ENCODE measurements around the gene ROBO2.

The ROBO2 gene

GRCh38 chr3:77541203-77541922 is 501.5 kb downstream of the ROBO2 start:
- 94% methylated on average over 2 of the region's 4 CpGs for WGBS (ENCODE audit: insufficient coverage)
- POLR2A ChIA-PET = no interaction called here
- no peak for DNase-seq
- H3K4me1 ChIP-seq (ENCODE audit: control extremely low read depth in 1 of 4, control insufficient read depth in 4 of 4, insufficient read depth in 4 of 4, low read length in 3 of 4) = no peaks in the 10 kb centered on the region
- CTCF ChIA-PET = no interaction called here
- no peaks in the 10 kb centered on the region for H3K36me3 ChIP-seq (ENCODE audit: control insufficient read depth in 4 of 4, insufficient read depth in 4 of 4, low read length in 3 of 4)
- no peaks in the 10 kb centered on the region for H3K27me3 ChIP-seq (replicated peaks in 2 of 5; ENCODE audit: control insufficient read depth in 4 of 5, insufficient read depth in 5 of 5, low read length in 4 of 5)
- H3K9me3 ChIP-seq (ENCODE audit: control extremely low read depth in 1 of 5, control insufficient read depth in 4 of 5, insufficient read depth in 2 of 5, low read depth in 1 of 5, low read length in 4 of 5) = peaks cover 0 to 2% (median 0%) of the 10 kb centered on the region in 5 experiments
- H3K27ac ChIP-seq (ENCODE audit: insufficient read depth in 1 of 2, low read depth in 1 of 2, low read length in 2 of 2, poor library complexity in 1 of 2, severe bottlenecking in 2 of 2) = no peak overlapping the region
- no peak overlapping the region for H3K4me3 ChIP-seq (ENCODE audit: control insufficient read depth in 1 of 7, extremely low read depth in 1 of 7, insufficient read depth in 4 of 7, low read depth in 2 of 7, low read length in 6 of 7)

- no peak overlapping the region for H3K4me3 ChIP-seq (ENCODE audit: control insufficient read depth in 1 of 7, extremely low read depth in 1 of 7, insufficient read depth in 4 of 7, low read depth in 2 of 7, low read length in 6 of 7)
- no peaks in the 10 kb centered on the region for H3K4me1 ChIP-seq (ENCODE audit: control extremely low read depth in 1 of 4, control insufficient read depth in 4 of 4, insufficient read depth in 4 of 4, low read length in 3 of 4)
- DNase-seq = no peak
- ChIA-PET CTCF (no interaction called here), POLR2A (no interaction called here)
- H3K27me3 ChIP-seq (replicated peaks in 2 of 5; ENCODE audit: control insufficient read depth in 4 of 5, insufficient read depth in 5 of 5, low read length in 4 of 5) = no peaks in the 10 kb centered on the region
- WGBS (ENCODE audit: insufficient coverage) = 88% methylated on average over 2 of the region's 3 CpGs
- no peak overlapping the region for H3K27ac ChIP-seq (ENCODE audit: insufficient read depth in 1 of 2, low read depth in 1 of 2, low read length in 2 of 2, poor library complexity in 1 of 2, severe bottlenecking in 2 of 2)
- H3K9me3 ChIP-seq (ENCODE audit: control extremely low read depth in 1 of 5, control insufficient read depth in 4 of 5, insufficient read depth in 2 of 5, low read depth in 1 of 5, low read length in 4 of 5) = peaks cover 0 to 2% (median 0%) of the 10 kb centered on the region in 5 experiments
- no peaks in the 10 kb centered on the region for H3K36me3 ChIP-seq (ENCODE audit: control insufficient read depth in 4 of 4, insufficient read depth in 4 of 4, low read length in 3 of 4)
These were observed 506.3 kb downstream of the ROBO2 start for GRCh38 chr3:77546246-77546645.

DNA sequence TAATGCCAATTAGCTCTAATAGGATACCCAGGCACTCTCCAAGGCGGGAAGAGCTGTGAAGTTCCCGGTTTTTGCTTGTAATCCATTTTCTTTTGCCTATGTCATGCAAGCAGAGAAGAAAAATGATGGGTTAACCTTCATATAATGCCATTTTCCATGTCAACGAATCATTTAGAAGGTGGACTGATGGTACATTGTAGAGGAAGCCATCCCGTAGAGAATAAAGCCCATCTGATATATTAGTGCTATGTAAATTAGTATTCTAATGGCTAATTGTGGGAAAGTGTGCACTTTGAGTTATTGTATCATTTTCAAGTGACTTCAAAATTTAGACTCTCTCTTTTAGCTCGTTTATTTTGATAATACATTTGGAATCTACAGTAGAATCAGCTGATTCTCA is 509.1 kb downstream of the ROBO2 start:
- no peak overlapping the region for H3K27ac ChIP-seq (ENCODE audit: insufficient read depth in 1 of 2, low read depth in 1 of 2, low read length in 2 of 2, poor library complexity in 1 of 2, severe bottlenecking in 2 of 2)
- 94% methylated on average over 4 of the region's 5 CpGs for WGBS (ENCODE audit: insufficient coverage)
- POLR2A ChIA-PET = no interaction called here
- no peaks in the 10 kb centered on the region for H3K27me3 ChIP-seq (replicated peaks in 2 of 5; ENCODE audit: control insufficient read depth in 4 of 5, insufficient read depth in 5 of 5, low read length in 4 of 5)
- CTCF ChIA-PET = no interaction called here
- no peak for DNase-seq
- H3K36me3 ChIP-seq (ENCODE audit: control insufficient read depth in 4 of 4, insufficient read depth in 4 of 4, low read length in 3 of 4) = no peaks in the 10 kb centered on the region
- H3K9me3 ChIP-seq (ENCODE audit: control extremely low read depth in 1 of 5, control insufficient read depth in 4 of 5, insufficient read depth in 2 of 5, low read depth in 1 of 5, low read length in 4 of 5) = peaks cover 0 to 2% (median 0%) of the 10 kb centered on the region in 5 experiments
- no peaks in the 10 kb centered on the region for H3K4me1 ChIP-seq (ENCODE audit: control extremely low read depth in 1 of 4, control insufficient read depth in 4 of 4, insufficient read depth in 4 of 4, low read length in 3 of 4)
- no peak overlapping the region for H3K4me3 ChIP-seq (ENCODE audit: control insufficient read depth in 1 of 7, extremely low read depth in 1 of 7, insufficient read depth in 4 of 7, low read depth in 2 of 7, low read length in 6 of 7)

GRCh38 chr3:77553240-77553639 is 513.3 kb downstream of the ROBO2 start:
- 80% methylated on average over 1 of the region's 1 CpG for WGBS (ENCODE audit: insufficient coverage)
- ChIA-PET POLR2A (no interaction called here), CTCF (no interaction called here)

GRCh38 chr3:77562089-77562488 is 522.2 kb downstream of the ROBO2 start:
- Histone ChIP-seq H3K4me1 (ENCODE audit: control extremely low read depth in 1 of 4, control insufficient read depth in 4 of 4, insufficient read depth in 4 of 4, low read length in 3 of 4) (no peaks in the 10 kb centered on the region), H3K36me3 (ENCODE audit: control insufficient read depth in 4 of 4, insufficient read depth in 4 of 4, low read length in 3 of 4) (no peaks in the 10 kb centered on the region), H3K27ac (ENCODE audit: insufficient read depth in 1 of 2, low read depth in 1 of 2, low read length in 2 of 2, poor library complexity in 1 of 2, severe bottlenecking in 2 of 2) (no peak overlapping the region), H3K27me3 (replicated peaks in 2 of 5; ENCODE audit: control insufficient read depth in 4 of 5, insufficient read depth in 5 of 5, low read length in 4 of 5) (no peaks in the 10 kb centered on the region), H3K4me3 (ENCODE audit: control insufficient read depth in 1 of 7, extremely low read depth in 1 of 7, insufficient read depth in 4 of 7, low read depth in 2 of 7, low read length in 6 of 7) (no peak overlapping the region), H3K9me3 (ENCODE audit: control extremely low read depth in 1 of 5, control insufficient read depth in 4 of 5, insufficient read depth in 2 of 5, low read depth in 1 of 5, low read length in 4 of 5) (no peaks in the 10 kb centered on the region)
- ChIA-PET POLR2A (no interaction called here), CTCF (no interaction called here)
- DNase-seq = no peak
- WGBS (ENCODE audit: insufficient coverage) = no CpG with 5 or more reads among the region's 2 CpGs

More at GRCh38 chr3:77553240-77553639, 513.3 kb downstream of the ROBO2 start:
- H3K4me1 ChIP-seq (ENCODE audit: control extremely low read depth in 1 of 4, control insufficient read depth in 4 of 4, insufficient read depth in 4 of 4, low read length in 3 of 4) = no peaks in the 10 kb centered on the region
- H3K27ac ChIP-seq (ENCODE audit: insufficient read depth in 1 of 2, low read depth in 1 of 2, low read length in 2 of 2, poor library complexity in 1 of 2, severe bottlenecking in 2 of 2) = no peak overlapping the region
- no peak for DNase-seq
- H3K36me3 ChIP-seq (ENCODE audit: control insufficient read depth in 4 of 4, insufficient read depth in 4 of 4, low read length in 3 of 4) = no peaks in the 10 kb centered on the region
- no peaks in the 10 kb centered on the region for H3K9me3 ChIP-seq (ENCODE audit: control extremely low read depth in 1 of 5, control insufficient read depth in 4 of 5, insufficient read depth in 2 of 5, low read depth in 1 of 5, low read length in 4 of 5)
- no peaks in the 10 kb centered on the region for H3K27me3 ChIP-seq (replicated peaks in 2 of 5; ENCODE audit: control insufficient read depth in 4 of 5, insufficient read depth in 5 of 5, low read length in 4 of 5)
- H3K4me3 ChIP-seq (ENCODE audit: control insufficient read depth in 1 of 7, extremely low read depth in 1 of 7, insufficient read depth in 4 of 7, low read depth in 2 of 7, low read length in 6 of 7) = no peak overlapping the region

DNA sequence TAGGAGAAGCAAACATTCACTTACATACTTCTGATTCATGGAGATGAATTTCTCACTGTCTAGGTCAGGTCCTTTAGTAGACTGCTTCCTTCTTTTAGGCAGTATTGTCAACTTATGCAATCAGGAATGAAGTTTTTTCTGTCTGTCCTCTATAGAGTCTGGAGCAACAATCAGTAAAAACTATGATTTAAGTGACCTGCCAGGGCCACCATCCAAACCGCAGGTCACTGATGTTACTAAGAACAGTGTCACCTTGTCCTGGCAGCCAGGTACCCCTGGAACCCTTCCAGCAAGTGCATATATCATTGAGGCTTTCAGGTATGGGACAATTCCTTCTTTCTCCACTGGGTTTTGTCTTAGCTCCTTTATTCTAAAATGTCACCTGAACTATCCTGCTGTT is 523.1 kb downstream of the ROBO2 start:
- Histone ChIP-seq H3K27me3 (replicated peaks in 2 of 5; ENCODE audit: control insufficient read depth in 4 of 5, insufficient read depth in 5 of 5, low read length in 4 of 5) (no peaks in the 10 kb centered on the region), H3K4me1 (ENCODE audit: control extremely low read depth in 1 of 4, control insufficient read depth in 4 of 4, insufficient read depth in 4 of 4, low read length in 3 of 4) (no peaks in the 10 kb centered on the region), H3K27ac (ENCODE audit: insufficient read depth in 1 of 2, low read depth in 1 of 2, low read length in 2 of 2, poor library complexity in 1 of 2, severe bottlenecking in 2 of 2) (no peak overlapping the region), H3K4me3 (ENCODE audit: control insufficient read depth in 1 of 7, extremely low read depth in 1 of 7, insufficient read depth in 4 of 7, low read depth in 2 of 7, low read length in 6 of 7) (no peak overlapping the region), H3K36me3 (ENCODE audit: control insufficient read depth in 4 of 4, insufficient read depth in 4 of 4, low read length in 3 of 4) (no peaks in the 10 kb centered on the region), H3K9me3 (ENCODE audit: control extremely low read depth in 1 of 5, control insufficient read depth in 4 of 5, insufficient read depth in 2 of 5, low read depth in 1 of 5, low read length in 4 of 5) (no peaks in the 10 kb centered on the region)
- no peak for DNase-seq
- ChIA-PET POLR2A (no interaction called here), CTCF (interaction anchor here (0.6 kb wide), 1 partner anchor 10 kb away, joined by 3 read pairs; no protein-coding TSS in a partner anchor)
- WGBS (ENCODE audit: insufficient coverage) = 88% methylated on average over 1 of the region's 1 CpG

GRCh38 chr3:77566055-77566454 is 526.2 kb downstream of the ROBO2 start:
- DNase-seq = no peak
- ChIA-PET POLR2A (no interaction called here), CTCF (no interaction called here)
- Histone ChIP-seq H3K36me3 (ENCODE audit: control insufficient read depth in 4 of 4, insufficient read depth in 4 of 4, low read length in 3 of 4) (no peaks in the 10 kb centered on the region), H3K27ac (ENCODE audit: insufficient read depth in 1 of 2, low read depth in 1 of 2, low read length in 2 of 2, poor library complexity in 1 of 2, severe bottlenecking in 2 of 2) (no peak overlapping the region), H3K4me3 (ENCODE audit: control insufficient read depth in 1 of 7, extremely low read depth in 1 of 7, insufficient read depth in 4 of 7, low read depth in 2 of 7, low read length in 6 of 7) (no peak overlapping the region), H3K27me3 (replicated peaks in 2 of 5; ENCODE audit: control insufficient read depth in 4 of 5, insufficient read depth in 5 of 5, low read length in 4 of 5) (no peaks in the 10 kb centered on the region), H3K4me1 (ENCODE audit: control extremely low read depth in 1 of 4, control insufficient read depth in 4 of 4, insufficient read depth in 4 of 4, low read length in 3 of 4) (no peaks in the 10 kb centered on the region), H3K9me3 (ENCODE audit: control extremely low read depth in 1 of 5, control insufficient read depth in 4 of 5, insufficient read depth in 2 of 5, low read depth in 1 of 5, low read length in 4 of 5) (no peaks in the 10 kb centered on the region)
- WGBS (ENCODE audit: insufficient coverage) = 89% methylated on average over 5 of the region's 6 CpGs

All from common myeloid progenitor, CD34-positive (primary cell).